Nephron (organoid): Measurements from ENCODE around the gene TCERG1L.

Experiments used
- H3K27ac Mint-ChIP-seq, 3 experiments: 2 replicates each; pipeline ENCODE4 v1.8.0; 2020; ENCODE audit warnings: mixed read lengths in 3 of 3, mild to moderate bottlenecking in 2 of 3, moderate library complexity in 1 of 3
- H3K27me3 Mint-ChIP-seq: 2 replicates; pipeline ENCODE4 v1.8.0; 2021; ENCODE audit warnings: low read depth, mild to moderate bottlenecking, moderate library complexity, mixed read lengths
- H3K36me3 Mint-ChIP-seq: 2 replicates; pipeline ENCODE4 v1.8.0; 2020; ENCODE audit warnings: low read depth, mixed read lengths
- H3K4me1 Mint-ChIP-seq: 2 replicates; pipeline ENCODE4 v1.8.0; 2020; ENCODE audit warnings: mixed read lengths
- H3K4me3 Mint-ChIP-seq, 3 experiments: 2 replicates each; pipeline ENCODE4 v1.8.0; 2020; ENCODE audit warnings: mild to moderate bottlenecking in 3 of 3, mixed read lengths in 3 of 3, moderate library complexity in 2 of 3
- H3K9me3 Mint-ChIP-seq: 2 replicates; pipeline ENCODE4 v1.8.0; 2020; ENCODE audit warnings: mixed read lengths
- TF ChIP-seq, protein P1 (sequence below), 3 experiments: fragments of 200-600 bp; sonication (generic); IDR thresholded peaks; one replicate each; pipeline ENCODE4 v1.5.0; 2021; ENCODE audit warnings: antibody characterized with exemption in 3 of 3; ENCODE audit not compliant: unreplicated experiment in 3 of 3

Gene TCERG1L

DNA sequence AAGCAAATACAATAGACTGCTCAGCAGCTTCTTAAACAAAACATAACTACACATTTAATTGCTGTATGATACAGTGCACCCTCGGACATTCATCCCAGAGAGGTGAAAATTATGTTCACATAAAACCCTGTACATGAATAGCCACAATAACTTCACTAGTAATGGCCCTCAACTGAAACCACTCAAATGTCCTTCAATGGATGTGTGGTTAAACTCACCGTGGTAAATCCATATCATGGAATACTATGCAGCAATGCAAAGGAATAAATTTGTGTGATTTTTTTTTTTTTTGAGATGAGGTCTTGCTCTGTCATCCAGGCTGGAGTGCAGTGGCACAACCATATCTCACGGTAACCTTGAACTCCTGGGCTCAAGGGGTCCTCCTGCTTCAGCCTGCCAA, 252.7 kb downstream of the TCERG1L start:
- no peak overlapping the region for H3K27ac Mint-ChIP-seq
- no peaks in the 10 kb centered on the region for H3K36me3 Mint-ChIP-seq
- TF ChIP-seq, protein P1, sequence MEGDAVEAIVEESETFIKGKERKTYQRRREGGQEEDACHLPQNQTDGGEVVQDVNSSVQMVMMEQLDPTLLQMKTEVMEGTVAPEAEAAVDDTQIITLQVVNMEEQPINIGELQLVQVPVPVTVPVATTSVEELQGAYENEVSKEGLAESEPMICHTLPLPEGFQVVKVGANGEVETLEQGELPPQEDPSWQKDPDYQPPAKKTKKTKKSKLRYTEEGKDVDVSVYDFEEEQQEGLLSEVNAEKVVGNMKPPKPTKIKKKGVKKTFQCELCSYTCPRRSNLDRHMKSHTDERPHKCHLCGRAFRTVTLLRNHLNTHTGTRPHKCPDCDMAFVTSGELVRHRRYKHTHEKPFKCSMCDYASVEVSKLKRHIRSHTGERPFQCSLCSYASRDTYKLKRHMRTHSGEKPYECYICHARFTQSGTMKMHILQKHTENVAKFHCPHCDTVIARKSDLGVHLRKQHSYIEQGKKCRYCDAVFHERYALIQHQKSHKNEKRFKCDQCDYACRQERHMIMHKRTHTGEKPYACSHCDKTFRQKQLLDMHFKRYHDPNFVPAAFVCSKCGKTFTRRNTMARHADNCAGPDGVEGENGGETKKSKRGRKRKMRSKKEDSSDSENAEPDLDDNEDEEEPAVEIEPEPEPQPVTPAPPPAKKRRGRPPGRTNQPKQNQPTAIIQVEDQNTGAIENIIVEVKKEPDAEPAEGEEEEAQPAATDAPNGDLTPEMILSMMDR (IDR thresholded peaks at IDR 0.05; ENCODE audit: unreplicated experiment in 3 of 3), result no peak
- no peaks in the 10 kb centered on the region for H3K4me1 Mint-ChIP-seq
- H3K9me3 Mint-ChIP-seq, result peaks cover 14% of the 10 kb centered on the region
- H3K4me3 Mint-ChIP-seq, result no peak overlapping the region
- H3K27me3 Mint-ChIP-seq, result peaks cover 17% of the 10 kb centered on the region

DNA sequence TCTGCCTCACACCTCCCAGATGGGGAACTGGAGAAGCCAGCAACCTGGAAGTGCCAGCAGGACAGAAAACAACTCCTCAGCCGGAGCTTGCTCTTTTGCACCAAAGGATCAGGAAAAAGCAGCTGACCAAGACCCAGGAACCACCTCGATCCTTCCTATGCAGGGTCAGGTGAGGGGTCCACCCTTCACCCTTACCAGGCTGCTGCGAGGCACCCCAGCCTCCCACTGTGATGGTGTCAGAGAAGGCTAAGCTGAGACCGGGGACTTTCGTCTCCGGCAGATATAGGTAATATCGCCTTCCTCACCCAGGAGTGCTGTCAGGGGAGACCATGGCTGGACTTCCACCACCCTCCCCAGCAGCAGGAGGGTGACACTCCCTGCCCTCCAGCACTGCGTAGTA, 254.7 kb downstream of the TCERG1L start:
- no peaks in the 10 kb centered on the region for H3K36me3 Mint-ChIP-seq
- TF ChIP-seq, protein P1 (IDR thresholded peaks at IDR 0.05; ENCODE audit: unreplicated experiment in 3 of 3), result no peak
- H3K27me3 Mint-ChIP-seq, result peaks cover 14% of the 10 kb centered on the region
- peaks cover 14% of the 10 kb centered on the region for H3K9me3 Mint-ChIP-seq
- H3K4me3 Mint-ChIP-seq, result no peak overlapping the region
- H3K27ac Mint-ChIP-seq, result no peak overlapping the region
- H3K4me1 Mint-ChIP-seq, result no peaks in the 10 kb centered on the region

DNA sequence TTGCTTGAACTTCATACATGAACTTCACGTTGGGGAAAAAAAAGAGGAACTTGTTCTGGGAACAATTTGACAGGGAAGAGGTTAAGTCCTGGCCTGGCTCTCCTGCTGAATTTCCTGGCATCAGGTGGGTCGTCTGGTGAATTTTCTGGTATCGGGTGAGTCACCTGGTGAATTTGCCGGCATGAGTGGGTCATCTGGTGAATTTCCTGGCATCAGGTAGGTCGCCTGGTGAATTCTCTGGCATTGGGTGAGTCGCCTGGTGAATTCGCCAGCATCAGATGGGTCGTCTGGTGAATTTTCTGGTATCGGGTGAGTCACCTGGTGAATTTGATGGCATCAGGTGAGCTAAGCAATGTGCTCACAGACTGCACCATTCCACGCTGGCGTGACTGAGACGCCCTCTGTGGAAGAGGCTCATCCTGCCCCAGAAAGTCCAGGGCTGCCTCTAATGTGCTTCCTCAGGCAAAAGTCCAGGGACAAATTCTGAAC, 255.4 kb downstream of the TCERG1L start:
- Mint-ChIP-seq H3K27me3 (peaks cover 17% of the 10 kb centered on the region), H3K4me1 (no peaks in the 10 kb centered on the region), H3K4me3 (no peak overlapping the region), H3K36me3 (no peaks in the 10 kb centered on the region), H3K27ac (no peak overlapping the region), H3K9me3 (peaks cover 14% of the 10 kb centered on the region)
- TF ChIP-seq, protein P1 (IDR thresholded peaks at IDR 0.05; ENCODE audit: unreplicated experiment in 3 of 3), result no peak

DNA sequence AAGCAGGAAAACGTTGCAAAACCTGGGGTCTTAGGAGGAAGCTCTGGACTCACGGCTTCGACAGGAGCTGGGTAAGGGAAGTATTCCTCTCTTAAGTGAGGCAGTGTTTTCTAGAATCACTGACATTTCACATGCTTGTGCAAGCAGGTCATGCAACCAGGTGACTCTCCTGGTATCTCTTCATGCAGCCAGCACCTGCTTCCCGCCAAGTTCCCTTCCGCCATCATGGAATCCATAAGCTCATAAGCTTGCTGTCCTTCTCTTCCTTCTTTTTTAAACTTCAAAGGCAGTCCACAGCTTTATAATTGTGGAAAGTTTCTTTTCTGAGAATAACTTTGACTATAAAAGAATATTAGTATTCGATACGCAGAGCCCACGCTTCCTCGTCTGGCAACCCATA, 256.1 kb downstream of the TCERG1L start:
- Mint-ChIP-seq H3K27ac (no peak overlapping the region), H3K27me3 (peaks cover 21% of the 10 kb centered on the region), H3K4me1 (no peaks in the 10 kb centered on the region), H3K4me3 (no peak overlapping the region), H3K9me3 (peaks cover 17% of the 10 kb centered on the region), H3K36me3 (no peaks in the 10 kb centered on the region)
- TF ChIP-seq, protein P1 (IDR thresholded peaks at IDR 0.05; ENCODE audit: unreplicated experiment in 3 of 3), result no peak

DNA sequence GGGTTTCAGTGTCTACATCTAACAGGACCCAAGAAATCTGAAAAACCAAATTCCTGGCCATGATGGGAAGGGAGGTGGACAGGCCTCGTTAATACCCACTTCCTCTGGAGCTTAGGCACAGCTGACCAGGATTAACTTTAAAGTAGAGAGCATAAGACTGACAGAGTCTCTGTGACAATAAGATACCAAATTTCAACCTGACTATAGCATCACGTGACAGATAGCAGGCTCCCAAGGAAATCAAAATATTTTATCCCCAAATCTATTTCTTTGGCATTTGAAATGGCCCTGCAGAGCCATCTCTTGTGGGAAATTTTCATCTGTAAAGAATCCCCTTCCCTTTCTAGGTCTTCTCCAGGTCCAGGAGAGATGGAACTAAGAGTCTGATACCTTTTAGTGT, 258.3 kb downstream of the TCERG1L start:
- Mint-ChIP-seq H3K27ac (no peak overlapping the region), H3K4me1 (no peaks in the 10 kb centered on the region), H3K36me3 (no peaks in the 10 kb centered on the region), H3K4me3 (no peak overlapping the region), H3K27me3 (peaks cover 32% of the 10 kb centered on the region), H3K9me3 (peaks cover 11% of the 10 kb centered on the region)
- TF ChIP-seq, protein P1 (IDR thresholded peaks at IDR 0.05; ENCODE audit: unreplicated experiment in 3 of 3), result no peak

DNA sequence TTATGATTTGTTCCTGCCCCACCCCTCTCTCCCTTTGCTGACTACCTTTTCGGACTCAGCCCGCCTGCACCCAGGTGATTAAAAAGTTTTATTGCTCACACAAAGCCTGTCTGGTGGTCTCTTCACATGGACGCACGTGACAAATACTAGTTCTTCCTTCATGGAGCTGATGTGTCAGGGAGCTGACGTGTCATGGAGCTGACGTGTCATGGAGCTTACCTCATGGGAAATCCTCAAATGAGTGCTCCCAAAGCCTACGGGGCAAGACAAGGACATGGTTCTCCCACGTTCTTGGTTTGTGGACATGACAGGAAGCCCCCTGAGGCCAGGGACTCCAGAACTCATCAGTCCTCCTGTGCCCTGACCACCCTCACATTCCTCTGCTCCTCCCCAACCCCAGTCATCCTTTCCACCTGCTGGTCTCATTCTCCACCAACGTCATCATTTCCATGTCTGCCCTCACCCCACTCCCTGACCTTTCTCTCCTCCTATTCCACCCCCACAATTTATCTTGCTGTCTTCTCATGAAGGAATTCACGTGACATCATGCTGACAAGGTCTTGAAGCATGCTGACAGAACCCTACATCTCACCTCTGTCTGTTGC, 261.3 kb downstream of the TCERG1L start:
- Mint-ChIP-seq H3K9me3 (peaks cover 3% of the 10 kb centered on the region), H3K36me3 (no peaks in the 10 kb centered on the region), H3K27me3 (peaks cover 50% of the 10 kb centered on the region), H3K4me1 (no peaks in the 10 kb centered on the region), H3K27ac (no peak overlapping the region), H3K4me3 (no peak overlapping the region)
- TF ChIP-seq, protein P1 (IDR thresholded peaks at IDR 0.05; ENCODE audit: unreplicated experiment in 3 of 3), result no peak
